HG03354 (cell line): ENCODE results near the gene OR5B17.
"Not testable (repeated sequence)": the region's sequence is repeated elsewhere in the genome, so short reads cannot be mapped to it uniquely, and the experiment has no call there.

Experiments
- ATAC-seq: cut with Tn5 transposase; IDR thresholded peaks from one replicate; pipeline ENCODE4 v1.9.1; 2021; ENCODE audit warnings: mild to moderate bottlenecking; ENCODE audit not compliant: unreplicated experiment, poor library complexity, severe bottlenecking

Gene OR5B17

GRCh38 chr11:58358969-58359368 is at the start of gene OR5B17:
OR5B17 (minus strand) TSS chr11:58359069; CDS start chr11:58359069, 0 bp downstream.
- no peak for ATAC-seq

- ATAC-seq = no peak
Observed at GRCh38 chr11:58406774-58407173, 47.9 kb upstream of the OR5B17 start, which contains the start of gene OR5B3. OR5B3 (minus strand) TSS chr11:58406874; CDS start chr11:58403409, 3,465 bp downstream.

- ATAC-seq = not testable (repeated sequence)
Observed at GRCh38 chr11:58399622-58400021, 40.8 kb upstream of the OR5B17 start.

GRCh38 chr11:58395581-58395980 is 36.7 kb upstream of the OR5B17 start:
- no peak for ATAC-seq

GRCh38 chr11:58394195-58394594 is 35.3 kb upstream of the OR5B17 start:
- no peak for ATAC-seq

GRCh38 chr11:58392746-58393145 is 33.9 kb upstream of the OR5B17 start:
- no peak for ATAC-seq

GRCh38 chr11:58391879-58392278 is 33.0 kb upstream of the OR5B17 start:
- ATAC-seq = no peak

GRCh38 chr11:58390551-58391063 is 31.7 kb upstream of the OR5B17 start:
- ATAC-seq = no peak

- no peak for ATAC-seq
Observed at GRCh38 chr11:58354727-58355126, 4.1 kb downstream of the OR5B17 start.

GRCh38 chr11:58345204-58345603 is 13.7 kb downstream of the OR5B17 start:
- no peak for ATAC-seq

- no peak for ATAC-seq
Observed at GRCh38 chr11:58334708-58335107, 24.2 kb downstream of the OR5B17 start.

GRCh38 chr11:58330861-58331260 is 28.0 kb downstream of the OR5B17 start:
- no peak for ATAC-seq

GRCh38 chr11:58318532-58318931 is 40.3 kb downstream of the OR5B17 start:
- ATAC-seq = no peak

GRCh38 chr11:58316142-58316541 is 42.7 kb downstream of the OR5B17 start:
- ATAC-seq = no peak
